HG03460 (cell line): ENCODE results near the gene PIGS.
A peak's percentile ranks its signal among the peaks of the same experiment; 100 is the strongest.

Experiments used
- ATAC-seq: cut with Tn5 transposase; IDR thresholded peaks from one replicate; pipeline ENCODE4 v1.9.1; 2021; ENCODE audit not compliant: unreplicated experiment

The PIGS gene

GRCh38 chr17:28551421-28552175 lies 19.7 kb downstream of the PIGS start:
- no peak for ATAC-seq

GRCh38 chr17:28550858-28551257 lies 20.5 kb downstream of the PIGS start:
- no peak for ATAC-seq

DNA sequence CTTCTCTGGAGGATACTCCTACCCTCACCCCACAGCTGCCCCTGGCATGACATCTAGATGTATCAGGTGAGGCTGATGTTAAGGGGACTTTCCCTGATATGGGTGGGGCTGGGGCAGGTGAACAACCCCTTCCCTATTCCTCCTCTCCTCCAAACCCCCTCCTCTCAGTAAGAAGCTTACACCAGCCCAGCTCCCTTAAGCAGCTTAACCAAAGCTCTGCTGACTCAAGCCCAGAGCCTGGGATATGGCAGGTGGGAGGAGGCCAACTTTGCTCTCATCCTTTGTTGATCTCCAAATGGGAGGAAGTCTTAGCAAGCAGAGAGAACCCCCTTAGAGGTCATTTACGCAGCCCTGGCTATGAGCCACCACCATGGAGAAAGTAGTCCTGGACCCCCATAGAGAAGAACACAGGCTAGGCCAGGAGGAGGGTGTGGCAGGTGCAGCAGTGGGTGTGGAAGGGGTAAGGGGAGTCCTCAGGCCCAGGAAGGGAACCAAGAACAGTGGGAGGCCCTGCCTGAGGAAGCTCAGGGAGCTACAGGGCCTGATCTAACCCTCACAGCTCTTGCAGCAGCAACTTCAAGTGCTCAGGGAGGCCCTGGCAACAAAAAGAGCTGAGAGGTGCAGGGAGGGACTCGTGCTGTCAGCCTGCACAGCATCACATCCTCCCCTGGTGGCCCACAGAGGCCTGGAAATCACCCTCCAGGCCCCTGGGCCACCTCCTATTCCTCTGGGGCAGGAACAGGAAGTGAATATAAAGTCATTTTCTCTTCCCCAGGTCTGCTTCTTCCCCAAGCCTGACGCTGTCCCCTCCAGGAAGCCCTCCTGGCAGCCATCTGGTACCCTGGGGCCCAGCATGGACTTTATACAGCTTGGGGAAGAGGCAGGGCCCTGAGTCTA lies 21.8 kb downstream of the PIGS start:
- peak; percentile 45 for ATAC-seq

- no peak for ATAC-seq
Measured at GRCh38 chr17:28548417-28549130, 22.8 kb downstream of the PIGS start.

DNA sequence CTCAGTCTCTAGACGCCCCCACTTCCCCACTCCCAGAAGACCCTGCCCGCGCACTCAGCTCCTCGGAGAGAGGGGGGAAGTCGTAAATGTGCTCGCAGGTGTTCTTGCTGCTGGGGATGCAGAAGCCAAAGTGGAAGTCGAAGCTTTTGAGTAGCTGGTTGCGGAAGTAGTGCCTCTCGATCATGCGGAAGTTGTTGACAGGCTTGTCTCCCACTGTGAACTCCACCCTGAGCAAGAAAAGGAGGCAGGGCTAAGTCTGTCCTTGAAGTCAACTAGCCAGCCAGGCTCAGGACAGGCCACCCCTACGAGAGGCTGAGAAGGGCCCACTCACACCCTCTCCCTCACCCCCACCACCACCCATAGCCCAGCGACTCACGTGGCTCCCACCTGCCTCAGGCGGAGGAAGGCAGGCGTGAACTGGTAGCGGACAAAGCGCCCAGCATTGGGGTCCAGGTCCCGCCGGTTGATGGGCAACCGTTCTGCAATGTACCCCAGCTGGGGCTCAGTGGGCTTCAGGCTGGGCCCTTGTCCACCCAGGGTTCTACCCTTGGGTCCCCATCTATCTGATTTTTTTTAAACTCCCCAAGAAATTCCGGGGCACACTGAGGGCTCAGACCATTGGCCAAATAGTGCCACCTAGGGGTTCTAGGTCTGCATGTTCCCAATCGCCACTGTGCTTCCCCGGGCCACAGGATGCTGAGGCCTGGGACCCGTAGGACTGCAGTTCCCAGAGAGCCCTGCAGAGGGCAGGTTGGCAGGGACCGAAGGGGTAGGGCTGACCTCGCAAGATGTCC lies 23.5 kb downstream of the PIGS start:
- ATAC-seq: peak; percentile 36

DNA sequence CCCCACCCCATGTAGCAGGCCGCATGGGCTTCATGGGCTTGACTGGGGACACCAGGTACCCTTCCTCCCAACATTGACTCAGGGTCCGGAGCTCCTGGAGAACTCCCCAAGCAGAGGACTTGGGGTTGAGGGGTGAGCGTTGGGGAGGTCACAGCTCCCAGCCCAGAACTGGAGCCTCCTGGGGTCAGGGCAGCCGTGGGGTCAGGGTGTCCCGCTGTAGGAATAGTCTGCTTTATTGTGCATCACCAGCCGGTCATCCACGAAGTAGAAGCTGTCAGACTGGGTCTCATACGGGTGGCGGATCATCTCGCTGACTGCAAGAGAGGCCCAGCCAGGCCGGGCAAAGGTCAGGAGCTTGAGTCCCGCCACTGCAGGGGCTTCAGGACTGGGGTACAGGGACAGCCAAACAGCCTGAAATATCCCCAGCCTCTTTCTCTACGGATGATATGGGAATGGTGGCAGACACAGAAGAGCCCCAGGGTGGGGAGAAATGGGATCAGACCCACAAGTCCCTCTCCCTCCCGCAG lies 24.2 kb downstream of the PIGS start:
- no peak for ATAC-seq

GRCh38 chr17:28545787-28546415 lies 25.4 kb downstream of the PIGS start:
- no peak for ATAC-seq

DNA sequence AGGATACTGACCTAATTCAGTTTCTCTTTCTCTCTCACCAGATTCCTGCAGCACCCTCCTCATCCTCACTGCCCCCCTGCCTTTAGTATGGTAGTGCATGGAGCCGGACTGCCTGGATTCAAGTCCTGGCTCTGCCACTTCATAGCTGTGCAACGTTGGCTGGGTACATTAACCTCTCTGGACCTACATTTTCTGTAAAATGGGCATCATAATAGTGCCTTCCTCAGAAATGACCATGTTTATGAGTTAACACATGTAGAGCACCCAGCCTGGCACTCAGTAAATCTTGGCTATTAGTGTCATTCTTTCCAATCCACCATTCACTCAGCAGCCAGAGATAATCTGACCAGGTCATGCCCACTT lies 26.2 kb downstream of the PIGS start:
- ATAC-seq: no peak

- ATAC-seq: no peak
Measured at GRCh38 chr17:28544402-28545140, 26.8 kb downstream of the PIGS start.

GRCh38 chr17:28541439-28541838 lies 29.9 kb downstream of the PIGS start:
- ATAC-seq: no peak

DNA sequence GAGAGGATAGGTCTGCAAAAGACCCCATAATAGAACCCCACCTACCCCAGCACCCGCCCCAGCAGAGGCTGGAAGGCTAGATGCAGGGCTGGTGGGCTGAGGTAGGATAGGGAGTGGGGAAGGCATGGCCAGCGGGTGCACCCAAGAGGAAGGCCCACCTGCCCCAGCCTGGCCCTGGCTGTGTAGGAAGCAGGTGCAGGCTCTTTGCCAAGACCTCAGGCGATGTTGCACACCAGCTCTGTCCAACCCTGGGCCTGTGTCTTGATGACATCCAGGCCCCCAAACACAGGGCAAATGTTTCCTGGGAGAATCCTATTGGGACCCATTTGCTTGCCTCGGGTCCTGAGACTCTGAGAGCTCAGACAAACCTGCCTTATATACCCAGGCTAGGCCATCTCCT lies 31.1 kb downstream of the PIGS start:
- ATAC-seq: no peak

- ATAC-seq: no peak
Measured at GRCh38 chr17:28538296-28538895, 32.9 kb downstream of the PIGS start.

GRCh38 chr17:28537219-28537610 lies 34.1 kb downstream of the PIGS start:
- ATAC-seq: no peak

DNA sequence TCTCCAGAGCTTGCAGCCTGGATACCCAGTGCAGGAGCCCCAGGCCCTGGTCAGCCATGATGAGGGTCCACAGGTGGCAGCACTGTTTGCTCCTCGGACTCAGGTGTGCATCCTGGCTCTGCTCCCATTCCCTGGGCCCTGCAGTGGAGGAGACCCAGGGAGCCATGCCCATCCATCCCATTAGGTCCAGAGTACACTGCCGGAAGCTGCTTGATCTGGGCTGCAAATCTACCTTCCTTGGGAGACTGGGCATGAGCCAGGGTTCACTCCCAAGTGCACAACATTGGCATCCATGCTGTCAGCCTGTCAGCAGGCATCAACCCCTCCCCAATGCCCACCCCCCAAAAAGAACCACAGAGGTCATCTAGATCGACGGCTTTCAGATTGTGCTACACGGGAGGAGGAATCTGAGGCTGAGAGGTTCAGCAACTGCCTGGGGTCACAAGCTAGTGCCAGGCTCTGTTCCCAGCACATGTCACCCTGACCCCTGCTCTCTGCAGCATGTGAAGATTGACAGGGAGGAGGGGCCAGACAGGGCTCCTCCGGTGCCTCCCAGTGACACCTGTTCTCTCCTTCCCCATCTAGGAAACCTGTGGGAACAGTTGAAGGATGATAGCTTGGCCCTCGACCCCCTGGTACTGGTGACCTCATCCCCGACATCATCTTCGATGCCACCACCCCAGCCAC lies 34.6 kb downstream of the PIGS start:
- ATAC-seq: no peak

DNA sequence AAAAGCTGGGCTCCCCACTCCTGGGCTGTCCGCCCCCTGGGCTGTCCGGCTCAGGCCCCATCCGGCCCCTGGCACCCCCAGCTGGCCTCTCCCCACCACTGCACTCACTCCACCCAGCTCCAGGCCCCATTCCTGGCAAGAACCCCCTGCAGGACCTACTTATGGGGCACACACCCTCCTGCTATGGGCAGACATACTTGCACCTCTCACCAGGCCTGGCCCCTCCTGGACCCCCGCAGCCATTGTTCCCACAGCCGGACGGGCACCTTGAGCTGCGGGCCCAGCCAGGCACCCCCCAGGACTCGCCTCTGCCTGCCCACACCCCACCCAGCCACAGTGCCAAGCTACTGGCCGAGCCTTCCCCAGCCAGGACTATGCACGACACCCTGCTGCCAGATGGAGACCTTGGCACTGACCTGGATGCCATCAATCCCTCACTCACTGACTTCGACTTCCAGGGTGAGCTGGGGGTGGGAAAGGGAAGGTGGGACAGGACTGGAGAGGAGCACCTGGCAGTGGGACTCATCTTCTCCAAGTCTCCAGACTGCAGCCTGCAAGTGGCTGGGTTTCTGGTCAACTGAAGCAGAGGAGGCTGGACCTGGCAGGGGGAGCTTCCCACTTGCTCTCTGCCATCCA lies 36.5 kb downstream of the PIGS start:
- no peak for ATAC-seq

DNA sequence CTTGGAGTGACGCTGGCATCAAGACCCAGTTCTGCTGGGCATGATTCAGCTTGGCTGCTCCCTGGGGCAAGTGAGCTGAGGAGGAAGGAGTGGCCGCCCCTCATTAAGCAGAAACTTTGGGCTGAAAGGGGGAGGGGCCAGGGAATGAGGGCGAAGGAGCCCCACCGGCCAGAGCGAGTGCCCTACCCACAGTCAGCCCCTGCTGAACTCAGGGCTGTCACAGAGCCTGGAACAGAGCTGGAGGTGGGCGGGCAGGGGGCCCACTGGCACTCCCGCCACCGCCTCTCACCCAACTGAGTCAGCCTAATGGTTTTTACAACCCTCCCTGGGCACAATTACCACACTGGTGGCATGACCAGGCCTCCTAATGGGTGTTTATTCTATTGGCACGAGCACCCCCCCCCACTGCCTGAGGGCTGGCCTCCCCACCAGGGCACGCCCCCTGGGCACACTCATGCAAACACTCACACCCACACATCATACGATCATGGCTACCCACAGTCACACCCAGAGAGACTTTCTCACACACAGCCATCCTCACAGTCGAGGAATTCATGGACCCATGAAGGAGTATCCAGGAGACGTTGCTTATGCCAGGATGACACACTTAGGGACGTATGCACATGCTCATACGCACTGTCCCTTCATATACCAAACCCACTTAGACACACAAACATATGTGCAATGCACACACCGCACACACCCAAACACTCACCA lies 38.1 kb downstream of the PIGS start:
- no peak for ATAC-seq
